ENCODE results near the gene TTC9B. TPM values are rescaled to one million over a fixed set of nuclear protein-coding genes. Genes with fewer than 3 reads are reported as not detected.
"Not testable (repeated sequence)": the region's sequence is repeated elsewhere in the genome, so short reads cannot be mapped to it uniquely, and the experiment has no call there.

Gene TTC9B
- total RNA-seq, 2 donors from 2014 or later: not detected

GRCh38 chr19:40224342-40225150 is 6.4 kb upstream of the TTC9B start:
- peaks cover 71% of the 10 kb centered on the region for H3K27me3 Mint-ChIP-seq (ENCODE audit: low read depth)
- no peak for DNase-seq

GRCh38 chr19:40223135-40223822 is 5.1 kb upstream of the TTC9B start:
- Mint-ChIP-seq H3K4me3 (peak overlapping the region in 1 of 2 donors; percentile 27), H3K27ac (no peak overlapping the region), H3K36me3 (ENCODE audit: insufficient read depth in 2 of 2) (peaks cover 3% of the 10 kb centered on the region in 2 donors), H3K4me1 (ENCODE audit: low read depth) (peaks cover 35% of the 10 kb centered on the region), H3K27me3 (ENCODE audit: low read depth) (peaks cover 82% of the 10 kb centered on the region), H3K9me3 (peaks cover 3% of the 10 kb centered on the region in 2 donors)
- peak in 1 of 2 donors; percentile 7 for ATAC-seq (replicated peaks in 1 of 2)
- peak in 1 of 2 donors; percentile 37 for DNase-seq

More at GRCh38 chr19:40224342-40225150, 6.4 kb upstream of the TTC9B start:
- peaks cover 3% of the 10 kb centered on the region in 2 donors for H3K9me3 Mint-ChIP-seq
- ATAC-seq (replicated peaks in 1 of 2): no peak
- no peak overlapping the region for H3K4me3 Mint-ChIP-seq
- H3K27ac Mint-ChIP-seq: no peak overlapping the region
- H3K36me3 Mint-ChIP-seq (ENCODE audit: insufficient read depth in 2 of 2): peaks cover 3% of the 10 kb centered on the region in 2 donors
- peaks cover 39% of the 10 kb centered on the region for H3K4me1 Mint-ChIP-seq (ENCODE audit: low read depth)

GRCh38 chr19:40221858-40222619 is 3.9 kb upstream of the TTC9B start:
- Mint-ChIP-seq H3K27me3 (ENCODE audit: low read depth) (peaks cover 72% of the 10 kb centered on the region), H3K4me1 (ENCODE audit: low read depth) (peaks cover 37% of the 10 kb centered on the region), H3K9me3 (peaks cover 3% of the 10 kb centered on the region in 2 donors), H3K36me3 (ENCODE audit: insufficient read depth in 2 of 2) (peaks cover 3% of the 10 kb centered on the region in 2 donors), H3K27ac (peak overlapping the region; percentile 59), H3K4me3 (peak overlapping the region; percentile 8 to 75)
- DNase-seq (peak; percentile 75 to 77), ATAC-seq (replicated peaks in 1 of 2) (peak; percentile 61 to 66)

- H3K9me3 Mint-ChIP-seq: peaks cover 3% of the 10 kb centered on the region in 2 donors
- peaks cover 70% of the 10 kb centered on the region for H3K27me3 Mint-ChIP-seq (ENCODE audit: low read depth)
- H3K4me3 Mint-ChIP-seq: no peak overlapping the region
- H3K36me3 Mint-ChIP-seq (ENCODE audit: insufficient read depth in 2 of 2): peaks cover 3% of the 10 kb centered on the region in 2 donors
- no peak overlapping the region for H3K27ac Mint-ChIP-seq
- ATAC-seq (replicated peaks in 1 of 2) (no peak), DNase-seq (no peak)
- H3K4me1 Mint-ChIP-seq (ENCODE audit: low read depth): peaks cover 32% of the 10 kb centered on the region
Observed at GRCh38 chr19:40220674-40221073, 2.5 kb upstream of the TTC9B start.

- DNase-seq (no peak), ATAC-seq (replicated peaks in 1 of 2) (peak; percentile 32 to 33)
- H3K27ac Mint-ChIP-seq: no peak overlapping the region
- H3K4me3 Mint-ChIP-seq: no peak overlapping the region
- H3K4me1 Mint-ChIP-seq (ENCODE audit: low read depth): peaks cover 27% of the 10 kb centered on the region
- H3K27me3 Mint-ChIP-seq (ENCODE audit: low read depth): peaks cover 62% of the 10 kb centered on the region
- peaks cover 3% of the 10 kb centered on the region in 2 donors for H3K9me3 Mint-ChIP-seq
- H3K36me3 Mint-ChIP-seq (ENCODE audit: insufficient read depth in 2 of 2): peaks cover 3% of the 10 kb centered on the region in 2 donors
Observed at GRCh38 chr19:40219721-40220276, 1.6 kb upstream of the TTC9B start.

GRCh38 chr19:40219029-40219428 is 845 bp upstream of the TTC9B start:
- DNase-seq; H3K27ac Mint-ChIP-seq; H3K4me3 Mint-ChIP-seq; H3K36me3 Mint-ChIP-seq (ENCODE audit: insufficient read depth in 2 of 2); ATAC-seq (replicated peaks in 1 of 2); H3K9me3 Mint-ChIP-seq: not testable (repeated sequence)
- peaks cover 27% of the 10 kb centered on the region for H3K4me1 Mint-ChIP-seq (ENCODE audit: low read depth)
- peaks cover 54% of the 10 kb centered on the region for H3K27me3 Mint-ChIP-seq (ENCODE audit: low read depth)

- peaks cover 3% of the 10 kb centered on the region in 2 donors for H3K36me3 Mint-ChIP-seq (ENCODE audit: insufficient read depth in 2 of 2)
- peak overlapping the region; percentile 34 to 49 for H3K4me3 Mint-ChIP-seq
Observed at GRCh38 chr19:40217027-40217810, 965 bp downstream of the TTC9B start.

GRCh38 chr19:40216777-40217026 is 1.5 kb downstream of the TTC9B start:
- no peak overlapping the region for H3K27ac Mint-ChIP-seq
- ATAC-seq (replicated peaks in 1 of 2) (peak; percentile 18 to 20), DNase-seq (no peak)
- no peaks in the 10 kb centered on the region for H3K36me3 Mint-ChIP-seq (ENCODE audit: insufficient read depth in 2 of 2)
- peaks cover 41% of the 10 kb centered on the region for H3K27me3 Mint-ChIP-seq (ENCODE audit: low read depth)
- no peaks in the 10 kb centered on the region for H3K9me3 Mint-ChIP-seq
- H3K4me1 Mint-ChIP-seq (ENCODE audit: low read depth): peaks cover 19% of the 10 kb centered on the region
- H3K4me3 Mint-ChIP-seq: peak overlapping the region; percentile 2 to 43

More at GRCh38 chr19:40217027-40217810, 965 bp downstream of the TTC9B start:
- DNase-seq (peak in 1 of 2 donors; percentile 45), ATAC-seq (replicated peaks in 1 of 2) (no peak)
- Mint-ChIP-seq H3K9me3 (peaks cover 3% of the 10 kb centered on the region in 2 donors), H3K27me3 (ENCODE audit: low read depth) (peaks cover 46% of the 10 kb centered on the region), H3K27ac (no peak overlapping the region), H3K4me1 (ENCODE audit: low read depth) (peaks cover 24% of the 10 kb centered on the region)

- no peak for ATAC-seq (replicated peaks in 1 of 2)
- no peaks in the 10 kb centered on the region for H3K9me3 Mint-ChIP-seq
- no peak overlapping the region for H3K27ac Mint-ChIP-seq
- DNase-seq: no peak
- peak overlapping the region in 1 of 2 donors; percentile 43 for H3K4me3 Mint-ChIP-seq
- H3K4me1 Mint-ChIP-seq (ENCODE audit: low read depth): peaks cover 19% of the 10 kb centered on the region
- no peaks in the 10 kb centered on the region for H3K36me3 Mint-ChIP-seq (ENCODE audit: insufficient read depth in 2 of 2)
- H3K27me3 Mint-ChIP-seq (ENCODE audit: low read depth): peaks cover 36% of the 10 kb centered on the region
Observed at GRCh38 chr19:40216013-40216776, 2.0 kb downstream of the TTC9B start.

GRCh38 chr19:40214936-40215335 is 3.2 kb downstream of the TTC9B start:
- no peak for ATAC-seq (replicated peaks in 1 of 2)
- Mint-ChIP-seq H3K4me1 (ENCODE audit: low read depth) (peaks cover 16% of the 10 kb centered on the region), H3K4me3 (no peak overlapping the region), H3K27ac (no peak overlapping the region), H3K9me3 (no peaks in the 10 kb centered on the region), H3K27me3 (ENCODE audit: low read depth) (peaks cover 31% of the 10 kb centered on the region), H3K36me3 (ENCODE audit: insufficient read depth in 2 of 2) (no peaks in the 10 kb centered on the region)
- no peak for DNase-seq

GRCh38 chr19:40213882-40214570 is 4.2 kb downstream of the TTC9B start:
- DNase-seq: no peak
- Mint-ChIP-seq H3K27me3 (ENCODE audit: low read depth) (peaks cover 21% of the 10 kb centered on the region), H3K27ac (no peak overlapping the region), H3K36me3 (ENCODE audit: insufficient read depth in 2 of 2) (peaks cover 0 to 1% of the 10 kb centered on the region in 2 donors), H3K9me3 (no peaks in the 10 kb centered on the region), H3K4me1 (ENCODE audit: low read depth) (peaks cover 13% of the 10 kb centered on the region), H3K4me3 (no peak overlapping the region)
- no peak for ATAC-seq (replicated peaks in 1 of 2)

Measured in activated T-cell treated with anti-CD3 and anti-CD28 coated beads, Interleukin-2, amount 50 U/mL, for 72 hours (primary cell).